HG03159 (cell line): ENCODE results near the gene USP10.

Source experiments
- ATAC-seq: cut with Tn5 transposase; IDR thresholded peaks from one replicate; pipeline ENCODE4 v1.9.1; 2021; ENCODE audit warnings: mild to moderate bottlenecking, moderate library complexity; ENCODE audit not compliant: unreplicated experiment

Gene USP10

DNA sequence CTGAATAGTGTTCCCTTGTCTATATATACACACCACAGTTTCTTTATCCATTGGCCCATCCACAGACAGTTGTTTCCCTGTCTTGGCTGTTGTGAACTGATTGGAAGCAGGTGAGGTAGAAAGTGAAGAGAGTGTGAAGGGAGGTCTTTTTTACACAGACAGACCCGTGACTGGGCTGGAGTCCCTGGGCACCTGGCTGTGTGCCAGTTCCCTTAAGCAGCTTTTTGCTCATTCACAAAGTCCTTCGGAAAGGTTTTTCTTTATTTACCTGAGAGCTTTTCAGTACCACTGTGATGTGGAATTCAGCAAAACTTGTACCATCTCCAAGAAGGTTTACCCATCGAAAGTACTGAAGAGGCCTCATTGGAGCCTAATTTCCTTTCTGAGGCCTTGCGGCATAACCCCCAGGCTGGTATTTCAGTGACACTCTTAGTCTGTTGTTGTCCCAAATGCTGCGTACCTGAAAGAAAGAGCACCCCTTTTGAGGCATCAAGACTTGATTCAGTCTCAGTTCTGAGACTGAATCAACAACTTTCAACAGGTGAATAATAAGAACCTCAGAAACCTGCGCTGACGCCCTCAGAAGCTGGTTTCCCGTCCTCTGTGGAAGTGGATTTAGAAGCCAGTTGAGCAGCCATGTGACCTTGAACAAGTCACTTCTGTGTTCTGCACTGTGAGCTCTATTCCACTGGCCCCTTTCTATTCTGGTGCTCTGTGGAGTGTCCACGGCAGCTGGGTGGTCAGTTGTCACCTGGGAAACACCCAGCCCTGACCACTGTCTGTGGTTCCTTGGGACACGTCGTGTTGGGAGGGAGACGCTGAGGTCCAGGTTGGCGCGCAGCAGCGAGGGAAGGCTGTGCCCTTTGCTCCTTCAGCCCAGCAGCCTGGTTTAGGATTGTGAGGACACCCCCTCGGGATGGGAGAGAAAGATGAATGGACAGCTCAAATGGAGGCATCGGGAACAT, 66.1 kb downstream of the USP10 start:
- ATAC-seq = no peak

GRCh38 chr16:84766978-84767773, 67.4 kb downstream of the USP10 start:
- no peak for ATAC-seq

- no peak for ATAC-seq
Observed at GRCh38 chr16:84768061-84768807, 68.4 kb downstream of the USP10 start.

DNA sequence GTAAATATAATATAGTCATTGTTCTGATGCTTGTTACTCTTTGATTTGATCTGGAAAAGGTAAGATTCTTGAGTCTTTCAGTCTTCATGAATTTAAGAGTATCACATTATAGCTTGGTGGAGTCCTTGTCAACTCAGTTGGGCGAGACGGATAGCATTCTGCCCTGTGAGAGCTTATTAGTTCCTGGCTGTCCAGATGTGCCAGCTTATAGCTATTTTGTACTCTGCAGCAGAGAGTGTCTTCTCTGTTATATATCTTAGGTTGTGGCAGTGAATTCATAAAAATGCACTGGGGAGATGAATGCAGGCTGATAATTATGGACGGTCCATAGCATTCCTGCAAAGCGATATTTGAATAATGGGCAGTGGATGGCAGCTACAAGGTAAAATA, 69.0 kb downstream of the USP10 start:
- no peak for ATAC-seq

DNA sequence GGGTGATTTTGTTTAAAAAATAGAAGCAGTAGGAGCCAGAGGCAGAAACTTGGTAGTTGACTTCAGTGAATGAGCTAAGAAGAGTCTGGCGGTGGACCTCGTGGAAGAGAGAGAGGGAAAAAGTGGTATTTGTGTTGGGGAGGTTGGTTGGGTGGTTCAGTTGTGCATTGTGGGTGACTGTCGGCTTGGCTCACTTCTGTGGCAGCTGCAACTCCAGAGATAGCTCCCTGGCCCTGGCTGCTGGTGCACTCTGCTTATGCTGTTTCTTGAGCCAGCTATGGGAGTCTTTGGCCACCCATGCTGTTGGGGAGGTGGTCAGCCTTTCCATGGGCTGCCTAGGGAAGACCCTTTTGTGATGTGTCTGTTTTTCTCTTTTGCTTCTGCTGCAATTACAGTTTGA, 69.6 kb downstream of the USP10 start:
- no peak for ATAC-seq

- ATAC-seq = no peak
Observed at GRCh38 chr16:84773312-84773711, 73.5 kb downstream of the USP10 start.

- ATAC-seq = no peak
Observed at GRCh38 chr16:84774810-84775209, 75.0 kb downstream of the USP10 start.

DNA sequence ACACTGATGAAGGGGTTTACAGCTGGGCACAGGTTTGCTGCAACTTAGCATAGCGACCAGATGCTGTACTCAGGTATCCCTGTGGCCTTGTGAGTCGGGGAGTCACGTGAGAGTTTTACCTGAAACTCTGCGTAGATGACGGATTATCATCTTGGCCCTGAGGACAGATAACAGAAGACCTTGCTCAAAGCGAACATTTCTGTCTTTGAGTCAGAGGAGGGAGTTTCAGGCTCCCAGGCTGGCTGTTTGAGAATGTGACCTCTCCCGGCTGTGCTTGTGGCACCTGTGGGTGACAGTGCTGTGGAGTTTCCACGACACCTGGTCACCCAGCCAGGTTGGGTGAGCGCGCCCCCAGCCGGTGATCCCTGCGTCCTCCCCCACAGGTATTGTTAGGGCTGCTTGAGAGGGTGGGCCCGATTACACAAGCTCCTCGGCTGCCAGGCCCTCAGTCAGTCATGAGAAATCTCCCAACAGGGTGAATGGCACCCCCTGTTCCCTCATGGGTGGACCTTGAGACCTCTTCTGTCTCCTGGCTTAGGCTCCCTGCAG, 75.5 kb downstream of the USP10 start:
- no peak for ATAC-seq

DNA sequence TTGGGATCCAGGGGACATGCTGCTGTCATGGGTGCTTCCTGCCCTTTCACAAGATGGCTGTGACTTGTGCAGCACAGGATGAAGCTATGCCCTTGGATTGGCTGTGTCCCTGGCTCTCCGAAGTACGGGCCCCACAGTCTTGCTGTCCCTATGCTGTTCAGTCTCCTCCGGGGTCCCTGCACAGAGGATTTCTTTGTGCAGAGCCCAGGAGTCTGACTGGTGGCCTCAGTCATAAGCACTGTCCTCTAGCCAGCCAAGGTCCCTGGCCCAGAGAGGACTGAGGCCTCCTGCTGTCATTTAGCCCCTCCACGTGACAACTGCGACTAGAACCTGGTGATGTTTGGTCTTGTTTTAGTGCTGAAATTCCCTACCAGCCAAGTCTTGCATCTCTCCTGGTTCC, 77.6 kb downstream of the USP10 start:
- no peak for ATAC-seq

DNA sequence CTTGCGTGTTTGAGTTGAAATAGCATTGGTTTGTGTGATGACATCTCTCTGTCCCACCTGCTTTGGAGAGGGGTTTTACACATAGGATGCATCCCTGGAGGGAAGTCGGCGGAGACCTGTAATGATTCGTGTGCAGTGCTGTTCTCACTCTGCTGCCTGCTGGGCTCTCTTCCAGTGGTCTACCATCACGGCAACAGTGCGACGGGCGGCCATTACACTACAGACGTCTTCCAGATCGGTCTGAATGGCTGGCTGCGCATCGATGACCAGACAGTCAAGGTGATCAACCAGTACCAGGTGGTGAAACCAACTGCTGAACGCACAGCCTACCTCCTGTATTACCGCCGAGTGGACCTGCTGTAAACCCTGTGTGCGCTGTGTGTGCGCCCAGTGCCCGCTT, 78.9 kb downstream of the USP10 start:
- no peak for ATAC-seq

GRCh38 chr16:84780063-84780462, 80.3 kb downstream of the USP10 start:
- ATAC-seq = no peak

DNA sequence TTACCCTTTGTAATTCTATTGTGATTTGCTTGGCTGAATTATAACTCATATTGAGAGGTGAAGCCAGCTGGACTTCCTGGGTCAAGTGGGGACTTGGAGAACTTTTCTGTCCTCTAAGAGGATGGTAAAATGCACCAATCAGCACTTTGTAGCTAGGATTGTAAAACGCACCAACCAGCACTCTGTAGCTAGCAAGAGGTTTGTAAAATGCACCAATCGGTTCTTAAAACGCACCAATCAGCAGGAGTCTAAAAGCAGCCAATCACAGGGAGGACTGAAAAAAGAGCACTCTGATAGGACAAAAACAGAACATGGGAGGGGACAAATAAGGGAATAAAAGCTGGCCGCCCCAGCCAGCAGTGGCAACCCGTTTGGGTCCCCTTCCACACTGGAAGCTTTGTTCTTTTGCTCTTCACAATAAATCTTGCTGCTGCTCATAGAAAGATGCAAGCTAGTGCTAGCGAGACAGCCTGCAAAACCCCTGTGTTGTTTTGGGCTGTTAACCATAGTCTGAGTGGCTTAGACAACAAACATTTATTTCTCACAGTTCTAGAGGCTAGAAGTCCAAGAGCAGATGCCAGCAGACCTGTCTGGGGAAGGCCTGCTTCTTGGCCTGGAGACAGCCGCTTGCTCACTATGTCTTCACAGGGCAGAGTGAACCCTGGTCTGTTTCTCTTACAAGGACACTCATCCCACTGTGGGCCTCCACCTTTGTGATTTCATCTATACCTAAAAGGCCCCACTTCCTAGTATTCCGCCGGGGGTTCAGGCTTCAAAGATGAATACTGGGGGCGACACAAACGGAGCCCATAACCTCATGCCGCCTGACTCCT, 81.0 kb downstream of the USP10 start:
- ATAC-seq = no peak

DNA sequence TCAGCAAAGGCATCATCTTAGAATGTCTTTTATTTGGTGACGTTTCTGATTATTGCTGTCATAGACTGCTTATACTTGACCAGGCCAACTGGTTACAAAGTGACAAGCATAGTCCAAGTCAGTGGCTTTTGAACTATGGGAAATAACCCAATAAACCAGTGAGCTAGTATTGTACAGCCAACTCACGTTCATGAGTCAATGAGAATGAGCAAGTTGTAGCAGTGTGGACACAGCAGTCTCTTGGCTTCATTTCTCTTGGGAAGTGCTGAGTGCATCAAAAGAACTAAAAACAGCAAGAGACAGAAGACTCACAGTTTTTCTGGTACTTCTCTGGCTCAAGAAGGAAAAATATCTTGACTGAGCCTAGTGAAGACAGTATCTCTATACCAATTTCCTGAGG, 83.0 kb downstream of the USP10 start:
- ATAC-seq = no peak

DNA sequence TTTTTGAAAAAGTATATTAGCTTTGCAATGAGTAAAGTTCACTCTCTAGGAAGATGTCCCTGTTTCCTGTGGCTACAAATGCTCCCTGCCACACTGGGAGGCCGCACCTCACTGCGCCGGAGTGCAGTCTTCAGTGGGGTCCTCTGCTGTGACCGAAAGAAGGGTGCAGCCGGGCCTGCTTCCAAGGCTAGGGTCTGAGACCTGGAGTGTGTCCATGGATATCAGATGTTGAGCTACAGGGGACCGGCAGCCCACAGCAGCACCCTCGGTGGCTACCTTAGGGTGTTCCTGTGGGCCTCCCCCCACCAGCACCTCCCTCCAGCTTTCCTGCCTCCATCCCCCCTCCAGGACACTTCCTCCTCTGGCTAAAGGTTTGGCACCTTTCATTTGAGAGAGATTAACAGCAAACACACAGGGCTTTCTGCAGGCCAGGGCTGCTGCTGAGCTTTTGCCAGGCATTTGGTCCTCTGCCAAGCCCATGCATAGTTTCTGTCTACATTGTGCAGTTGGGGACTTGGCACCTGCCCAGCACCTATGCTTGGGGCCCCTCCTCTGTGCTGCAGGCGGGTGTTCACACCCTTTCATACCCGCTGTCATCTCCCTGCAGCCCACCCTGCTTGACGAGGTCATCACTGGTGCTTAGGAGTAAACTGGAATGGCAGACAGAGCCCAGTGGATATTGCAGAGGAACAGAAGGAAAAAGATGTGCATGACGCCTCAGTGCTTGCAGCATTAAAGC, 86.2 kb downstream of the USP10 start:
- no peak for ATAC-seq

GRCh38 chr16:84786605-84787262, 86.9 kb downstream of the USP10 start:
- no peak for ATAC-seq

DNA sequence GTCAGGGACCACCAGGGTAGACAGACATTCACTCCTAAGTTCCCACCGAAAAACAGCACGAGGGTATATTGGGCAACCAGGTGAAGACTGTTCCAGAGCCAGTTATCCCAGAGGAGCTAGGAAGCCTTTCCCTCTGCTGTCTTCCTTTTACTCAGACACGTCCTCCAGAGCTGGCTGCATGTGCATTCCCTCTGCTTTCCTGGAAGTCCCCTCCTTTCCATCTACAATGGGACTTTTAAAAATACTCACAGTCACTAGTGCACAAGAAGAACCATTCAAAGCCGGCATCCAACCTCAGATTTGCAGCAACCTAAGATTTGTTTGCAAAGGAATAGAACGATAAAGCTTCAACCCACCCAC, 87.4 kb downstream of the USP10 start:
- no peak for ATAC-seq

GRCh38 chr16:84788920-84789391, 89.2 kb downstream of the USP10 start:
- no peak for ATAC-seq

DNA sequence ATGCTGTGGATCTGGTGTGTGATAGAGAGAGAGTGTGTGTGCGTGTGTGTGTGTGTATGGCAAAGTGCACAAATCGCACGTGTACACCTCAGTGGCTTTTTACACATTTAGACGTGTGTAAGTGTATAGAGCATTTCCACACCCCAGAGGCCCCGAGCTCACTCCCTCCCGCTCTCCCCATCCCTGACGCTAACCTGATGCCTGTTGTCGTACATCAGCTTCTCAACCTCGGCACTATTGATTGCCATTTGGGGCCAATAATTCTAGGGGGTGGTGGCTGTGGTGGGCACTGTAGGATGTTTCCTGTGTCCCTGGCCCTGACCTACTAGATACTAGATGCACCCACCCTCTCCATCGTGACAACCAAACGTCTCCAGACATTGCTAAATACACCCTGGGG, 89.6 kb downstream of the USP10 start:
- no peak for ATAC-seq

- ATAC-seq = no peak
Observed at GRCh38 chr16:84790301-84790700, 90.5 kb downstream of the USP10 start.
